Middle frontal gyrus (tissue), 1 donor: Measurements from ENCODE around the gene EPB41L1.

Experiments
- DNase-seq: peaks from one replicate; pipeline ENCODE4 v3.0.0-alpha.2; 2015; ENCODE audit warnings: low spot score; ENCODE audit errors: extremely low spot score

The EPB41L1 gene

GRCh38 chr20:36154700-36155628 lies at the start of gene EPB41L1:
Gene EPB41L1, plus strand, starts transcription at chr20:36154740. Its CDS starts 19,038 bp downstream, at chr20:36173778.
- DNase-seq: no peak

GRCh38 chr20:36104856-36105255 lies 49.7 kb upstream of the EPB41L1 start:
- DNase-seq: no peak

- no peak for DNase-seq
Measured at GRCh38 chr20:36105711-36106226, 48.8 kb upstream of the EPB41L1 start.

GRCh38 chr20:36106606-36107005 lies 47.9 kb upstream of the EPB41L1 start:
- no peak for DNase-seq

- DNase-seq: no peak
Measured at GRCh38 chr20:36107881-36108280, 46.7 kb upstream of the EPB41L1 start.

GRCh38 chr20:36109251-36109947 lies 45.1 kb upstream of the EPB41L1 start:
- DNase-seq: no peak

GRCh38 chr20:36110994-36111393 lies 43.5 kb upstream of the EPB41L1 start:
- DNase-seq: no peak

GRCh38 chr20:36112112-36112511 lies 42.4 kb upstream of the EPB41L1 start:
- DNase-seq: no peak

GRCh38 chr20:36113036-36113435 lies 41.5 kb upstream of the EPB41L1 start:
- no peak for DNase-seq

- DNase-seq: no peak
Measured at GRCh38 chr20:36113566-36114250, 40.8 kb upstream of the EPB41L1 start.

- DNase-seq: no peak
Measured at GRCh38 chr20:36114707-36115106, 39.8 kb upstream of the EPB41L1 start.

- no peak for DNase-seq
Measured at GRCh38 chr20:36115925-36116324, 38.6 kb upstream of the EPB41L1 start.

GRCh38 chr20:36116807-36117441 lies 37.6 kb upstream of the EPB41L1 start:
- no peak for DNase-seq

GRCh38 chr20:36117638-36118037 lies 36.9 kb upstream of the EPB41L1 start:
- DNase-seq: no peak

- no peak for DNase-seq
Measured at GRCh38 chr20:36118371-36118770, 36.2 kb upstream of the EPB41L1 start.

GRCh38 chr20:36119537-36119936 lies 35.0 kb upstream of the EPB41L1 start:
- no peak for DNase-seq

GRCh38 chr20:36120241-36120640 lies 34.3 kb upstream of the EPB41L1 start:
- no peak for DNase-seq

- DNase-seq: no peak
Measured at GRCh38 chr20:36120991-36121390, 33.5 kb upstream of the EPB41L1 start.

GRCh38 chr20:36121981-36122930 lies 32.3 kb upstream of the EPB41L1 start:
- no peak for DNase-seq

- DNase-seq: no peak
Measured at GRCh38 chr20:36122931-36123288, 31.6 kb upstream of the EPB41L1 start.
